Upper lobe of left lung (tissue), 6 donors: ENCODE data around the gene CUX1. TPM values are rescaled to one million over a fixed set of nuclear protein-coding genes. Genes with fewer than 3 reads are reported as not detected.

Experiments used
- ATAC-seq, 2 donors: fragments of 200-7000 bp; cut with Tn5 transposase; one replicate each; pipeline ENCODE4 v1.9.1; 2022; ENCODE audit warnings: mild to moderate bottlenecking in 2 of 2, moderate library complexity in 2 of 2; ENCODE audit not compliant: low FRiP score in 2 of 2
- DNase-seq, 2 donors: peaks; one replicate each; pipeline ENCODE4 v3.0.0-alpha.2; 2019 to 2020
- H3K27ac ChIP-seq, 4 donors: fragments of 200-600 bp; sonication (generic); one replicate each; pipeline ENCODE4 v1.5.1; 2016 to 2019
- H3K27me3 ChIP-seq, 4 donors: fragments of 200-600 bp; sonication (generic); one replicate each; pipeline ENCODE4 v1.5.1; 2017 to 2019
- H3K36me3 ChIP-seq, 4 donors: fragments of 200-600 bp; sonication (generic); one replicate each; pipeline ENCODE4 v1.5.1; 2016 to 2019
- H3K4me1 ChIP-seq, 4 donors: fragments of 200-600 bp; sonication (generic); one replicate each; pipeline ENCODE4 v1.5.1; 2018 to 2019
- H3K4me3 ChIP-seq, 4 donors: fragments of 200-600 bp; sonication (generic); one replicate each; pipeline ENCODE4 v1.5.1; 2017 to 2019; ENCODE audit warnings: mild to moderate bottlenecking in 2 of 4, moderate library complexity in 1 of 4
- H3K9me3 ChIP-seq, 4 donors: fragments of 200-600 bp; sonication (generic); one replicate each; pipeline ENCODE4 v1.5.1; 2018 to 2019
- CTCF ChIP-seq, 6 experiments: fragments of 450-650 bp in 4 of 6; fragments of 200-600 bp in 2 of 6; sonication (generic) in 2 of 6; IDR thresholded peaks; one replicate each; pipeline ENCODE4 v1.5.1; 2016 to 2019; ENCODE audit warnings: antibody characterized with exemption in 6 of 6
- EP300 ChIP-seq, 4 donors: sonication (generic); formaldehyde crosslinking; IDR thresholded peaks; one replicate each; pipeline ENCODE4 v1.5.1; 2017; ENCODE audit warnings: antibody characterized with exemption in 4 of 4, control low read depth in 2 of 4
- POLR2A ChIP-seq, 4 donors: fragments of 450-650 bp; IDR thresholded peaks; one replicate each; pipeline ENCODE4 v1.5.1; 2016 to 2017; ENCODE audit warnings: antibody characterized with exemption in 4 of 4, mild to moderate bottlenecking in 2 of 4
- POLR2AphosphoS5 ChIP-seq, 2 donors: sonication (generic); formaldehyde crosslinking; IDR thresholded peaks; one replicate each; pipeline ENCODE4 v1.5.1; 2017; ENCODE audit warnings: antibody characterized with exemption in 2 of 2
- whole genome bisulfite sequencing, 2 donors: methylation state at CpG; one replicate each; pipeline ENCODE4 v1.1.5; 2017 to 2018; 5-methylcytosine and 5-hydroxymethylcytosine counted together
- total RNA-seq, 6 donors: library from RNA; depleted of rRNA in 4 of 6; stranded (reverse); fragments of >200 nt in 4 of 6; gene quantifications; one replicate each; pipeline versions ENCODE4 v1.1.0 to v1.2.1, GENCODE V29; 2016 to 2021
- donor health status: DM: no; HTN: no; CAD: no; lungs with moderate emphysema.
- donor health status: DM: no; HTN: yes; CAD: no; lungs with severe emphysema.

Gene CUX1
- total RNA-seq, 6 donors from 2014 or later, result 106 to 188 (median 115) TPM

GRCh38 chr7:102079140-102080018, 262.0 kb downstream of the CUX1 start:
- H3K4me1 ChIP-seq, result no peaks in the 10 kb centered on the region
- peak in 1 of 2 donors; percentile 37 for ATAC-seq
- no peak overlapping the region for H3K4me3 ChIP-seq
- no peaks in the 10 kb centered on the region for H3K27me3 ChIP-seq
- H3K9me3 ChIP-seq, result no peaks in the 10 kb centered on the region
- H3K36me3 ChIP-seq, result peaks cover 0 to 10% (median 10%) of the 10 kb centered on the region in 4 donors
- 83 to 86% methylated on average over 24 of the region's 24 CpGs for WGBS, 2 donors
- no peak for DNase-seq
- no peak overlapping the region for H3K27ac ChIP-seq
- no peak for TF ChIP-seq EP300 (IDR thresholded peaks at IDR 0.05)
- TF ChIP-seq CTCF (IDR thresholded peaks at IDR 0.05), result no peak
- TF ChIP-seq POLR2AphosphoS5 (IDR thresholded peaks at IDR 0.05), result no peak
- TF ChIP-seq POLR2A (IDR thresholded peaks at IDR 0.05), result no peak

GRCh38 chr7:102080019-102080433, 262.6 kb downstream of the CUX1 start:
- Histone ChIP-seq H3K4me1 (no peaks in the 10 kb centered on the region), H3K27me3 (no peaks in the 10 kb centered on the region), H3K4me3 (no peak overlapping the region), H3K36me3 (peaks cover 0 to 10% (median 8%) of the 10 kb centered on the region in 4 donors), H3K27ac (no peak overlapping the region), H3K9me3 (no peaks in the 10 kb centered on the region)
- TF ChIP-seq POLR2AphosphoS5 (IDR thresholded peaks at IDR 0.05), result no peak
- no peak for TF ChIP-seq POLR2A (IDR thresholded peaks at IDR 0.05)
- no peak for TF ChIP-seq EP300 (IDR thresholded peaks at IDR 0.05)
- no peak for TF ChIP-seq CTCF (IDR thresholded peaks at IDR 0.05)
- no peak for ATAC-seq
- no peak for DNase-seq
- 89 to 93% methylated on average over 14 to 17 of the region's 17 CpGs for WGBS, 2 donors

GRCh38 chr7:102080434-102081243, 263.2 kb downstream of the CUX1 start:
- no peaks in the 10 kb centered on the region for H3K27me3 ChIP-seq
- no peak for ATAC-seq
- H3K27ac ChIP-seq, result no peak overlapping the region
- no peak overlapping the region for H3K4me3 ChIP-seq
- WGBS, 2 donors, result 78 to 81% methylated on average over 22 to 24 of the region's 24 CpGs
- no peak for TF ChIP-seq CTCF (IDR thresholded peaks at IDR 0.05)
- no peak for TF ChIP-seq POLR2A (IDR thresholded peaks at IDR 0.05)
- TF ChIP-seq POLR2AphosphoS5 (IDR thresholded peaks at IDR 0.05), result no peak
- no peak for TF ChIP-seq EP300 (IDR thresholded peaks at IDR 0.05)
- H3K4me1 ChIP-seq, result no peaks in the 10 kb centered on the region
- no peaks in the 10 kb centered on the region for H3K9me3 ChIP-seq
- H3K36me3 ChIP-seq, result peaks cover 0 to 10% (median 6%) of the 10 kb centered on the region in 4 donors
- DNase-seq, result no peak

- Histone ChIP-seq H3K9me3 (no peaks in the 10 kb centered on the region), H3K27me3 (no peaks in the 10 kb centered on the region), H3K4me3 (no peak overlapping the region), H3K4me1 (no peaks in the 10 kb centered on the region), H3K36me3 (peaks cover 0 to 10% (median 3%) of the 10 kb centered on the region in 4 donors), H3K27ac (no peak overlapping the region)
- DNase-seq (no peak), ATAC-seq (no peak)
- 81 to 90% methylated on average over 9 of the region's 9 CpGs for WGBS, 2 donors
- TF ChIP-seq EP300 (IDR thresholded peaks at IDR 0.05) (no peak), POLR2A (IDR thresholded peaks at IDR 0.05) (no peak), POLR2AphosphoS5 (IDR thresholded peaks at IDR 0.05) (no peak), CTCF (IDR thresholded peaks at IDR 0.05) (no peak)
Measured at GRCh38 chr7:102081244-102081627, 263.8 kb downstream of the CUX1 start.
